Spleen (tissue), 11 donors: ENCODE data around the gene C6orf52. TPM values are rescaled to one million over a fixed set of nuclear protein-coding genes. Genes with fewer than 3 reads are reported as not detected.

Source experiments
- DNase-seq: peaks from one replicate; pipeline ENCODE4 v3.0.0-alpha.2; 2020
- H3K27ac ChIP-seq, 8 donors: fragments of 200-600 bp; sonication (generic) in 7 of 8; 1 replicate in 4 of 8; 2 replicates in 4 of 8; pipeline versions ENCODE4 v1.5.0 to v1.8.0; 2016 to 2021; ENCODE audit warnings: inconsistent platforms in 4 of 8, mild to moderate bottlenecking in 4 of 8, moderate library complexity in 1 of 8
- H3K27me3 ChIP-seq, 7 donors: fragments of 200-600 bp; sonication (generic) in 6 of 7; replicated peaks in 1 of 7; 1 replicate in 4 of 7; 2 replicates in 3 of 7; pipeline versions ENCODE4 v1.5.0 to v1.8.0; 2016 to 2021; ENCODE audit warnings: inconsistent platforms in 3 of 7, mild to moderate bottlenecking in 1 of 7
- H3K36me3 ChIP-seq, 6 donors: fragments of 200-600 bp; sonication (generic) in 5 of 6; 1 replicate in 4 of 6; 2 replicates in 2 of 6; pipeline versions ENCODE4 v1.5.0 to v1.8.0; 2016 to 2021; ENCODE audit warnings: inconsistent platforms in 2 of 6
- H3K4me1 ChIP-seq, 6 donors: fragments of 200-600 bp; sonication (generic) in 5 of 6; 1 replicate in 3 of 6; 2 replicates in 3 of 6; pipeline versions ENCODE4 v1.5.0 to v1.8.0; 2016 to 2021; ENCODE audit warnings: inconsistent platforms in 3 of 6
- H3K4me3 ChIP-seq, 8 donors: fragments of 200-600 bp; sonication (generic) in 7 of 8; 1 replicate in 4 of 8; 2 replicates in 4 of 8; pipeline versions ENCODE4 v1.5.0 to v1.8.0; 2016 to 2021; ENCODE audit warnings: inconsistent platforms in 4 of 8, mild to moderate bottlenecking in 4 of 8, moderate library complexity in 2 of 8
- H3K9me3 ChIP-seq, 8 donors: fragments of 200-600 bp; sonication (generic) in 7 of 8; 1 replicate in 4 of 8; 2 replicates in 4 of 8; pipeline versions ENCODE4 v1.5.0 to v1.8.0; 2016 to 2021; ENCODE audit warnings: inconsistent platforms in 4 of 8
- POLR2A ChIP-seq, 3 donors: fragments of 450-650 bp; IDR thresholded peaks; one replicate each; pipeline ENCODE4 v1.5.1; 2017; ENCODE audit warnings: antibody characterized with exemption in 3 of 3, mild to moderate bottlenecking in 1 of 3
- POLR2AphosphoS5 ChIP-seq, 3 donors: sonication (generic); formaldehyde crosslinking; IDR thresholded peaks; one replicate each; pipeline ENCODE4 v1.5.1; 2017; ENCODE audit warnings: antibody characterized with exemption in 3 of 3
- WGBS, 5 donors: extraction: QIAGEN DNeasy Blood & Tissue Kit in 3 of 5; methylation state at CpG; one replicate each; pipeline versions ENCODE4 v1.1.5 to v1.1.7; 2013 to 2018; 5-methylcytosine and 5-hydroxymethylcytosine counted together
- intact Hi-C: fragments of 100-400 bp; cut with DNase I; formaldehyde crosslinking; loops from one replicate; pipeline ENCODE4 v1.15.0; 2023; ENCODE audit warnings: low total_unique reads
- polyA plus RNA-seq, 3 donors: library from polyadenylated mRNA; stranded (reverse); fragments of 200-250 nt; gene quantifications; one replicate each; pipeline ENCODE4 v1.2.1, GENCODE V29; 2013
- total RNA-seq, 7 donors: library from RNA; depleted of rRNA in 3 of 7; stranded (reverse); fragments of >200 nt in 3 of 7; fragmentation: NEBNext Ultra II Directional in 4 of 7; extraction: Animal tissue kit (Norgen Biotek cat#: 25700) in 4 of 7; gene quantifications; one replicate each; pipeline versions ENCODE4 v1.1.0 to v1.2.1, GENCODE V29; 2016 to 2021
- TF ChIP-seq, protein P1 (sequence below), 11 experiments: fragments of 200-600 bp in 7 of 11; fragments of 450-650 bp in 4 of 11; sonication (generic) in 4 of 11; IDR thresholded peaks in 8 of 11; conservative IDR thresholded peaks in 3 of 11; 1 replicate in 7 of 11; 2 replicates in 4 of 11; pipeline versions ENCODE4 v1.4.0 to v1.8.0; 2016 to 2021; ENCODE audit warnings: antibody characterized with exemption in 11 of 11, inconsistent platforms in 4 of 11, mild to moderate bottlenecking in 1 of 11
- donor health status: healthy with polysubstance abuse.
- donor health status: DM: no; HTN: no; CAD: no; lungs with moderate emphysema.
- donor health status: DM: no; HTN: no; CAD: no.
- donor health status: Bipolar disorder and iron deficiency.
- donor health status: healthy.
- donor health status: DM: no; HTN: no; CAD: no.
- donor health status: DM: yes; HTN: yes; CAD: no.

The C6orf52 gene
- total and polyA plus RNA-seq, 10 donors = 0.42 to 1.5 (median 0.80) TPM; not detected in 4

- DNase-seq = no peak
- peak overlapping the region in 4 of 8 donors; percentile 30 to 54 (median 42) for H3K4me3 ChIP-seq
- intact Hi-C loops = no loop called here
- H3K36me3 ChIP-seq = no peaks in the 10 kb centered on the region
- TF ChIP-seq POLR2A (IDR thresholded peaks at IDR 0.05) = no peak
- TF ChIP-seq POLR2AphosphoS5 (IDR thresholded peaks at IDR 0.05) = no peak
- TF ChIP-seq, protein P1, sequence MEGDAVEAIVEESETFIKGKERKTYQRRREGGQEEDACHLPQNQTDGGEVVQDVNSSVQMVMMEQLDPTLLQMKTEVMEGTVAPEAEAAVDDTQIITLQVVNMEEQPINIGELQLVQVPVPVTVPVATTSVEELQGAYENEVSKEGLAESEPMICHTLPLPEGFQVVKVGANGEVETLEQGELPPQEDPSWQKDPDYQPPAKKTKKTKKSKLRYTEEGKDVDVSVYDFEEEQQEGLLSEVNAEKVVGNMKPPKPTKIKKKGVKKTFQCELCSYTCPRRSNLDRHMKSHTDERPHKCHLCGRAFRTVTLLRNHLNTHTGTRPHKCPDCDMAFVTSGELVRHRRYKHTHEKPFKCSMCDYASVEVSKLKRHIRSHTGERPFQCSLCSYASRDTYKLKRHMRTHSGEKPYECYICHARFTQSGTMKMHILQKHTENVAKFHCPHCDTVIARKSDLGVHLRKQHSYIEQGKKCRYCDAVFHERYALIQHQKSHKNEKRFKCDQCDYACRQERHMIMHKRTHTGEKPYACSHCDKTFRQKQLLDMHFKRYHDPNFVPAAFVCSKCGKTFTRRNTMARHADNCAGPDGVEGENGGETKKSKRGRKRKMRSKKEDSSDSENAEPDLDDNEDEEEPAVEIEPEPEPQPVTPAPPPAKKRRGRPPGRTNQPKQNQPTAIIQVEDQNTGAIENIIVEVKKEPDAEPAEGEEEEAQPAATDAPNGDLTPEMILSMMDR (IDR thresholded peaks at IDR 0.05 in 8 of 11, conservative IDR thresholded peaks at IDR 0.05 in 3 of 11) = no peak
- H3K27me3 ChIP-seq = peaks cover 0 to 28% (median 0%) of the 10 kb centered on the region in 7 donors
- peak overlapping the region in 2 of 8 donors; percentile 10 to 69 for H3K27ac ChIP-seq
- no peaks in the 10 kb centered on the region for H3K9me3 ChIP-seq
- peaks cover 0 to 12% (median 1%) of the 10 kb centered on the region in 6 donors for H3K4me1 ChIP-seq
- WGBS, 5 donors = 83 to 92% (median 85%) methylated on average over 24 of the region's 24 CpGs
Measured at GRCh38 chr6:10658910-10659698, 35.3 kb downstream of the C6orf52 start.

DNA sequence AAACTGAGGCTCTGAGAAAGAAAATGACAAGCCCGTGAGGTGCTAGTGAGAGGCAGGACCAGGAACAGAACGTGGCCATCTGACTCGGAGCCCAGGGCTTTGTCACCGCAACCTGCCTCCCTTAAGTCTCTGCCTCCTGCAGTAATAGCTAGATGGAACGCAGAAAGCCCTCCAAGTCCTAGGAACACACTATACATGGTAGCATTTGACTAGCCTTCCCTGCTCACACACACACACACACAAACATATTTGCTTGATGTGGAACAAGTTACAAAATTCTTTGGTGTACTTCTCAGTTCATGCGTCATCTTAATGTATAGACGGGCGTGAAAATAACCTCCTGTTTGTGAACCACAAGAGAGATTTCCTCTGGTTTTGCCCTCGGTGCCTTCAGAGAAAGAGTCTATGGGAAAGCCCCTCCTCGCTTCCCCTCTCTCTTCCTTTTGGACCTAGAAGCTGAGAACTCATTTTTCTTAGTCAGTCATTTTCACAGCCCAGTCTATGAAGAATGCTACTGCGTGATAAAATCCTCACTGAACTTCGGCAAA is 38.8 kb downstream of the C6orf52 start:
- no peak overlapping the region for H3K27ac ChIP-seq
- H3K4me1 ChIP-seq = peaks cover 0 to 12% (median 1%) of the 10 kb centered on the region in 6 donors
- no peak overlapping the region for H3K4me3 ChIP-seq
- H3K36me3 ChIP-seq = no peaks in the 10 kb centered on the region
- no peak for DNase-seq
- peaks cover 0 to 39% (median 0%) of the 10 kb centered on the region in 7 donors for H3K27me3 ChIP-seq
- H3K9me3 ChIP-seq = no peaks in the 10 kb centered on the region
- TF ChIP-seq, protein P1 (IDR thresholded peaks at IDR 0.05 in 8 of 11, conservative IDR thresholded peaks at IDR 0.05 in 3 of 11) = no peak
- TF ChIP-seq POLR2AphosphoS5 (IDR thresholded peaks at IDR 0.05) = no peak
- no peak for TF ChIP-seq POLR2A (IDR thresholded peaks at IDR 0.05)
- intact Hi-C loops = no loop called here
- 25 to 34% (median 27%) methylated on average over 12 of the region's 12 CpGs for WGBS, 5 donors

DNA sequence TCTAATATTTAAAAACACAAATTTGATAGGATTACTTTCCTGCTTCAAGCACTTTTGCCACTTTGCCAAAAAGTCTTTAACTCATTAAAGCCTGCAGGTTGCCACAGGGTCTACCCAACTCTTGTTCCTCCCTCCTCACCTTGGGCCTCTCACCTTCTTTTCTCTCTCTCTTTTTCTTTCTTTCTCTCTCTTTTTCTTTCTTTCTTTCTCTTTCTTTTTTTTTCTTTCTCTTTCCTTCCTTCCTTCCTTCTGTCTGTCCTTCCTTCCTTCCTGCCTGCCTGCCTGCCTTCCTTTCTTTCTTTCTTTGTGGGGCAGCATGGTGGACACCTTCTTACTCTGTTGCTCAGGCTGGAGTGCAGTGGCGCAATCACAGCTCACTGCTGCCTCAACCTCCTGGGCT is 50.2 kb downstream of the C6orf52 start:
- Histone ChIP-seq H3K4me1 (peaks cover 5 to 31% (median 17%) of the 10 kb centered on the region in 6 donors), H3K27ac (no peak overlapping the region), H3K27me3 (no peaks in the 10 kb centered on the region), H3K9me3 (no peaks in the 10 kb centered on the region), H3K4me3 (no peak overlapping the region), H3K36me3 (no peaks in the 10 kb centered on the region)
- 92 to 100% (median 97%) methylated on average over 1 of the region's 1 CpG for WGBS, 5 donors
- no peak for DNase-seq
- TF ChIP-seq POLR2AphosphoS5 (IDR thresholded peaks at IDR 0.05) (no peak), POLR2A (IDR thresholded peaks at IDR 0.05) (no peak)
- TF ChIP-seq, protein P1 (IDR thresholded peaks at IDR 0.05 in 8 of 11, conservative IDR thresholded peaks at IDR 0.05 in 3 of 11) = no peak
- intact Hi-C loops = no loop called here

- TF ChIP-seq POLR2A (IDR thresholded peaks at IDR 0.05) (no peak), POLR2AphosphoS5 (IDR thresholded peaks at IDR 0.05) (no peak)
- TF ChIP-seq, protein P1 (IDR thresholded peaks at IDR 0.05 in 8 of 11, conservative IDR thresholded peaks at IDR 0.05 in 3 of 11) = no peak
- peaks cover 5 to 31% (median 17%) of the 10 kb centered on the region in 6 donors for H3K4me1 ChIP-seq
- H3K4me3 ChIP-seq = peak overlapping the region in 1 of 8 donors; percentile 11
- intact Hi-C loops = no loop called here
- DNase-seq = no peak
- H3K9me3 ChIP-seq = no peaks in the 10 kb centered on the region
- 25 to 46% (median 32%) methylated on average over 3 of the region's 3 CpGs for WGBS, 5 donors
- no peaks in the 10 kb centered on the region for H3K36me3 ChIP-seq
- peak overlapping the region in 1 of 8 donors; percentile 25 for H3K27ac ChIP-seq
- H3K27me3 ChIP-seq = no peaks in the 10 kb centered on the region
Measured at GRCh38 chr6:10643201-10643651, 51.2 kb downstream of the C6orf52 start.
